ENCODE measurements around the gene FCHO1.

DNA sequence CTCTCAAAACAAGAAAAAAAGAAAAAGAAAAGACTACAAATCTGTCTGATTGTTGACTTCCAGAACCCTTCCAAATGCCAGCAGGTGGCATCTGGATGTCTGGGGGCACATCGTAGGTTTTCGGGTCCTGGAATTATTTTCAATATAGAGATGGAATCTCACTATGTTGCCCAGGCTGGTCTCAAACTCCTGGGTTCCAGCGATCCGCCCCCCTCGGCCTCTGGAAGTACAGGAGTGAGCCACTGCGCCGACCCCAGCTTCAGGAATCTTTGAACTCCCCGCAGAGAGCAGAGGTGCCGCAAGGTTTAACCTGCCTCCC lies 43.1 kb downstream of the FCHO1 start:
- TF ChIP-seq, protein P1, sequence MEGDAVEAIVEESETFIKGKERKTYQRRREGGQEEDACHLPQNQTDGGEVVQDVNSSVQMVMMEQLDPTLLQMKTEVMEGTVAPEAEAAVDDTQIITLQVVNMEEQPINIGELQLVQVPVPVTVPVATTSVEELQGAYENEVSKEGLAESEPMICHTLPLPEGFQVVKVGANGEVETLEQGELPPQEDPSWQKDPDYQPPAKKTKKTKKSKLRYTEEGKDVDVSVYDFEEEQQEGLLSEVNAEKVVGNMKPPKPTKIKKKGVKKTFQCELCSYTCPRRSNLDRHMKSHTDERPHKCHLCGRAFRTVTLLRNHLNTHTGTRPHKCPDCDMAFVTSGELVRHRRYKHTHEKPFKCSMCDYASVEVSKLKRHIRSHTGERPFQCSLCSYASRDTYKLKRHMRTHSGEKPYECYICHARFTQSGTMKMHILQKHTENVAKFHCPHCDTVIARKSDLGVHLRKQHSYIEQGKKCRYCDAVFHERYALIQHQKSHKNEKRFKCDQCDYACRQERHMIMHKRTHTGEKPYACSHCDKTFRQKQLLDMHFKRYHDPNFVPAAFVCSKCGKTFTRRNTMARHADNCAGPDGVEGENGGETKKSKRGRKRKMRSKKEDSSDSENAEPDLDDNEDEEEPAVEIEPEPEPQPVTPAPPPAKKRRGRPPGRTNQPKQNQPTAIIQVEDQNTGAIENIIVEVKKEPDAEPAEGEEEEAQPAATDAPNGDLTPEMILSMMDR (IDR thresholded peaks at IDR 0.05; ENCODE audit: borderline replicate concordance, extremely low read depth, low read length, poor library complexity, severe bottlenecking): no peak
- no peak for TF ChIP-seq EZH2 (IDR thresholded peaks at IDR 0.05; ENCODE audit: borderline replicate concordance, low read depth, low read length, severe bottlenecking)
